Muscle of leg (tissue), 11 donors: ENCODE data around the gene NPIPB12. TPM values are rescaled to one million over a fixed set of nuclear protein-coding genes. Genes with fewer than 3 reads are reported as not detected.
"Not testable (repeated sequence)": the region's sequence is repeated elsewhere in the genome, so short reads cannot be mapped to it uniquely, and the experiment has no call there.

Experiments
- DNase-seq: peaks from one replicate; pipeline ENCODE4 v3.0.0; 2013
- H3K27ac ChIP-seq: one replicate; pipeline ENCODE4 v1.5.1; 2013; ENCODE audit warnings: mild to moderate bottlenecking, low read length, control low read depth
- H3K27me3 ChIP-seq: one replicate; pipeline ENCODE4 v1.6.1; 2013; ENCODE audit warnings: low read length; ENCODE audit not compliant: control insufficient read depth, insufficient read depth
- H3K36me3 ChIP-seq: one replicate; pipeline ENCODE4 v1.6.1; 2013; ENCODE audit warnings: low read length; ENCODE audit not compliant: control insufficient read depth, insufficient read depth
- H3K4me1 ChIP-seq: one replicate; pipeline ENCODE4 v1.6.1; 2013; ENCODE audit warnings: low read length; ENCODE audit not compliant: control insufficient read depth, insufficient read depth
- H3K4me3 ChIP-seq: one replicate; pipeline ENCODE4 v1.5.1; 2013; ENCODE audit warnings: low read length, control low read depth
- H3K9me3 ChIP-seq: replicated peaks from 2 replicates; pipeline ENCODE4 v1.6.1; 2013; ENCODE audit warnings: low read depth, low read length; ENCODE audit not compliant: control insufficient read depth
- WGBS: methylation state at CpG from one replicate; pipeline ENCODE4 v1.1.5; 2013; ENCODE audit warnings: missing lambda C conversion rate; ENCODE audit not compliant: insufficient coverage; 5-methylcytosine and 5-hydroxymethylcytosine counted together
- polyA plus RNA-seq, 8 donors: library from polyadenylated mRNA; unstranded; fragments of 120-200 nt; gene quantifications; one replicate each; pipeline versions ENCODE4 v1.2.1 to v1.2.3, GENCODE V29; 2013; ENCODE audit warnings: inconsistent platforms in 1 of 8, low replicate concordance in 1 of 8; ENCODE audit not compliant: insufficient read length in 8 of 8, insufficient read depth in 1 of 8
- total RNA-seq: library from RNA; stranded (reverse); fragments of 120-200 nt; gene quantifications from one replicate; pipeline ENCODE4 v1.2.4, GENCODE V29; 2013

NPIPB12 gene
- total and polyA plus RNA-seq, 9 donors: 9.8 to 47.8 (median 21.9) TPM

DNA sequence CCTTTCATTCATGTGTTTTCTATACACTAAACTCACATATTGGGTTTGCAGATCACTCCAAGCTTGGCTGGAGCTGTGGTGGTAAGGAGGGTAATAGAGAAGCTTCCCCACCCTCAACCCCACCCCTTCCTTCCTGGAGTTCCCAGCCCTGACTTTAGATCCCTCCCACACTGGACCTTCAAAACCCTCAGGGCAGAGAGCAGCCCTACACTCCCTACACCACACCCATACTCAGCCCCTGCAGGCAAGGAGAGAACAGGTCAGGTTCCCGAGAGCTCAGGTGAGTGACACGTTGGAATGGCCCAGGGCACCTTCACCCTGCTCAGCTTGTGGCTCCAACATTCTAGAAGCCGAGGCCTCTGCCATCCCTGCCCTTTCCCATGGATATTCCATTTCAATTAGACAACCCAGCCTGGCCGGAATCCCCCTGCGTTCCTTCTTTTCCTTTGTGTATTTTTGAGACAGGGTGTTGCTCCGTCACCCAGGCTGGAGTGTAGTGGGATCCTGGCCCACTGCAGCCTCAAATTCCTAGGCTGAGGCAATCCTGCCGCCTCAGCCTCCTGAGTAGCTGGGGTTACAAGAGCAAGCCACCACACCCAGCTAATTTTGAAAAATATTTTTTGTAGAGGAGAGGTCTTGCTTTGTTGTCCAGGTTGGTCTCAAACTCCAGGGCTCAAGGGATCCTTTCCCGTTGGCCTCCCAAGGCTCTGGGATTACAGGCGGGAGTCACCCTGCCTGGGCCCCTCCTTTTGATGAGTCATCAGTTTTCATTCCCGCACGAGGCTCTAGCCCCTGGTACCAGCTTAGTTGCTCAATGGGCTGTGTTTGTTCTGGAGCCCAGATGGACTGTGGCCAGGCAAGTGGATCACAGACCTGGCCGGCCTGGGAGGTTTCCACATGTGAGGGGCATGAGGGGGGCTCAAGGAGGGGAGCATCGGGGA, 46.2 kb downstream of the NPIPB12 start, which contains the start of gene SULT1A4:
Gene SULT1A4 (plus strand): TSS at position 208 of the 941 bp plus-strand sequence. CDS start 1,473 bp downstream, outside the sequence.
- H3K27ac ChIP-seq, H3K4me1 ChIP-seq, H3K36me3 ChIP-seq, H3K27me3 ChIP-seq, DNase-seq, H3K4me3 ChIP-seq, H3K9me3 ChIP-seq: not testable (repeated sequence)
- no CpG with 5 or more reads among the region's 13 CpGs for WGBS

DNA sequence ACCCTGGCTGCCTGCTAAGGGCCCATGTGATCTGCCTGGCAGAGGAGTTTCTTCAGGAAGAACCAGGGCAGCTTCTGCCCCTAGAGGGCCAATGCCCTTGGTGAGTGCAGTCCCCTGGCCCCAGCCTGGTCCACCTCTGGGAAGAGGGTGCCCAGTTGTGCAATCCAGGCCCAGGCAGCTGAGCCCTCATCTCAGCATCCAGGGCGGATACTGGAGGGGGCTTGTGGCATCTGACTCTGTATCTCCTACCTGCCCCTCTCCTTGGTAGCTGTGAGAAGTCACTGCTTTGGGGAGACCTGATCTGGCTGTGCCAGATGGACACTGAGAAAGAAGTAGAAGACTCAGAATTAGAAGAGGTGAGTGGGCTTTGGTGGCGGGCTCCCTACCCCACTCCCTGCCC, 48.5 kb downstream of the NPIPB12 start:
- H3K4me3 ChIP-seq, H3K27ac ChIP-seq, DNase-seq, H3K36me3 ChIP-seq, H3K27me3 ChIP-seq, H3K4me1 ChIP-seq, H3K9me3 ChIP-seq: not testable (repeated sequence)
- no CpG with 5 or more reads among the region's 2 CpGs for WGBS

DNA sequence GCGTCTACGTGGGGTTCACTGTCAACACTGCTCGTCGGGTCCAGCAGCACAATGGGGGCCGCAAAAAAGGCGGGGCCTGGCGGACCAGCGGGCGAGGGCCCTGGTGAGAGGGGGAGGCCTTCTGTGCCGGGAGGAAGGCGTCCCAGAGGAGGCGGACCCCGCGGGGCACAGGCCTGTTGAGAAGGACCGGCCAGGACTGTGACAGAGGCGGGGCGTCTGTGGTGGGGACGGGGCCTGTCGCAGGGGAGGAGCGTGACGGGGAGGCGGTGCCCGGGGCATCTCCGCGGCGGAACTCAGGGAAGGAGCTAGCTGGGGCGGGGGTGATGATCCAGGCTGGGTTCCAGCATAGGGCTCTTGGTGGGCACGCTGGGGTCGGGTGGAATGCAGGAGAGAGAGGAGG, 51.4 kb downstream of the NPIPB12 start:
- not testable (repeated sequence) for DNase-seq, H3K4me3 ChIP-seq, H3K9me3 ChIP-seq

DNA sequence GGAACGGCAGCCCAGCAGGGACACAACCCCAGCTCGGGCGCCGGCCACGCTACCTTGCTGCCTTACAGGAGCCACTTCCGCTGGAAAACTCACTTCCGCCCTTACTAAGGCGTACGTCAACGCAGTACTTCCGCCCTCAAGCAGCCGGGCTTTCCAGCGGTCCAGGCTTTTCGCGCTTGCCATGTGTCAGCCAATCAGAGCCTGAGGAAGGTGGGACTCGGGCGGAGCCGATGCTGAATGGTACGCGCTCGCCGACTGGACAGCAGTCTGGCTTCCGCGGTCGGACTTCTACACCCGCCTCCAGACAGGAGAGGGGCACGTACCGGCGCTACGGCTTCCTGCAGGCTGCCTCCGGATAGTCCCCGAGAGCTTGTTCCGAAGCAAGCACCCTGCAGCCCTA, 51.9 kb downstream of the NPIPB12 start, which contains the start of the genes BOLA2 and SLX1B:
Gene BOLA2 (minus strand): TSS at position 83 of the 400 bp plus-strand sequence. CDS start 98 bp downstream, outside the sequence.
Gene SLX1B (plus strand): TSS at position 265 of the 400 bp plus-strand sequence.
- no CpG with 5 or more reads among the region's 33 CpGs for WGBS

More for the DNA sequence above, 51.4 kb downstream of the NPIPB12 start:
- WGBS: no CpG with 5 or more reads among the region's 29 CpGs
- not testable (repeated sequence) for H3K27me3 ChIP-seq, H3K4me1 ChIP-seq, H3K27ac ChIP-seq, H3K36me3 ChIP-seq

DNA sequence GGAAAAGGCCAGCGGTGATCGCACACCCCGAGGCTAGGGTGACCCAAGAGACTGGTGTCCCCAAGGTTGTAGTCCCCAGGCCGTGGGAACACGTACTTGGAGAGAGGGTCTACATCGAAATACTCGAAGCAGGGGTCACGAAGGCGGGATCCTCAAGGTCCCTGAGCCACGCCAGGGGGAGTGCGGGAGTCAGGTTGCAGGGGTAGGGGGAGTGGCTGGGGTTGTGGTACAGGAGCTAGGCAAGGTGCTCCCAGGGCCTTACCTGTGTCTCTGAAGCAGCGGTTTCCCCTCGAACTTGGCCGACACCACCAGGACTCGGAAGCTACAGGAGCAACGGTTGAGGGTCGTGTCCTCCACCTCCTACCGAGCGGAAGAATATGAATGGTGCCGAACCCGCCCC, 52.5 kb downstream of the NPIPB12 start:
- H3K4me3 ChIP-seq, H3K4me1 ChIP-seq, H3K27ac ChIP-seq, H3K27me3 ChIP-seq, DNase-seq, H3K36me3 ChIP-seq, H3K9me3 ChIP-seq: not testable (repeated sequence)
- no CpG with 5 or more reads among the region's 21 CpGs for WGBS

More for the DNA sequence above, 51.9 kb downstream of the NPIPB12 start, which contains the start of the genes BOLA2 and SLX1B:
- not testable (repeated sequence) for H3K36me3 ChIP-seq, H3K4me1 ChIP-seq, H3K27ac ChIP-seq, DNase-seq, H3K4me3 ChIP-seq, H3K27me3 ChIP-seq, H3K9me3 ChIP-seq

Other genes starting within 250 kb of the NPIPB12 start
- 0.35 TPM for gene NPIPB11, start 99.7 kb downstream of the NPIPB12 start, total RNA-seq
- 1 to 10 TPM in 4 of 8 donors, under 1 TPM in 4; 0.48 to 2.0 (median 1.0) TPM for gene NPIPB11, start 99.7 kb downstream of the NPIPB12 start, polyA plus RNA-seq
- gene BOLA2, start 52.1 kb downstream of the NPIPB12 start, total RNA-seq: 5.2 TPM
- gene BOLA2, start 52.1 kb downstream of the NPIPB12 start, polyA plus RNA-seq: 1 to 10 TPM; 2.2 to 5.6 (median 2.8) TPM
- 8.8 TPM for gene SLX1B, start 51.9 kb downstream of the NPIPB12 start, total RNA-seq
- gene SLX1B, start 51.9 kb downstream of the NPIPB12 start, polyA plus RNA-seq: 1 to 10 TPM in 4 of 8 donors, under 1 TPM in 2, not detected in 2; 0.21 to 7.9 (median 2.1) TPM
- 7.4 TPM for gene SULT1A4, start 46.5 kb downstream of the NPIPB12 start, total RNA-seq
- 10 to 100 TPM in 2 of 8 donors, 1 to 10 TPM in 6; 4.0 to 13.1 (median 6.8) TPM for gene SULT1A4, start 46.5 kb downstream of the NPIPB12 start, polyA plus RNA-seq
- 0.31 TPM for gene SPN, start 156.8 kb upstream of the NPIPB12 start, total RNA-seq
- 1 to 10 TPM in 5 of 8 donors, under 1 TPM in 3; 0.66 to 1.5 (median 1.1) TPM for gene SPN, start 156.8 kb upstream of the NPIPB12 start, polyA plus RNA-seq
- 57.1 TPM for gene QPRT, start 172.8 kb upstream of the NPIPB12 start, total RNA-seq
- 10 to 100 TPM; 60.4 to 97.7 (median 67.1) TPM for gene QPRT, start 172.8 kb upstream of the NPIPB12 start, polyA plus RNA-seq
- gene C16orf54, start 239.6 kb upstream of the NPIPB12 start, total RNA-seq: 0.18 TPM
- gene C16orf54, start 239.6 kb upstream of the NPIPB12 start, polyA plus RNA-seq: under 1 TPM; 0.15 to 0.35 (median 0.27) TPM